H1 (cell line): ENCODE results near the gene ESCO1. TPM values are rescaled to one million over a fixed set of nuclear protein-coding genes. Genes with fewer than 3 reads are reported as not detected.

Experiments
- BACH1 ChIP-seq: IDR thresholded peaks from 2 replicates; pipeline ENCODE4 v1.6.1; 2012; ENCODE audit warnings: low read length, improper control_type of control experiment
- CEBPB ChIP-seq: IDR thresholded peaks from 2 replicates; pipeline ENCODE4 v1.6.1; 2012; ENCODE audit warnings: low read depth, low read length
- CHD7 ChIP-seq: fragments of 300-600 bp; sonication (generic); IDR thresholded peaks from 2 replicates; pipeline ENCODE4 v1.7.1; 2012; ENCODE audit warnings: low read length, moderate library complexity, mild to moderate bottlenecking, inconsistent platforms; ENCODE audit not compliant: insufficient replicate concordance
- FOSL1 ChIP-seq: IDR thresholded peaks from 2 replicates; pipeline ENCODE4 v1.6.1; 2011; ENCODE audit warnings: mild to moderate bottlenecking, low read depth, low read length, moderate library complexity; ENCODE audit not compliant: insufficient read depth
- JUND ChIP-seq: IDR thresholded peaks from 2 replicates; pipeline ENCODE4 v1.6.1; 2011; ENCODE audit warnings: mild to moderate bottlenecking, improper control_type of control experiment, low read length
- MAFK ChIP-seq: IDR thresholded peaks from 2 replicates; pipeline ENCODE4 v1.6.1; 2012; ENCODE audit warnings: low read depth, mild to moderate bottlenecking, improper control_type of control experiment, low read length
- RAD21 ChIP-seq, 2 experiments: IDR thresholded peaks in 1 of 2; conservative IDR thresholded peaks in 1 of 2; 2 replicates each; pipeline ENCODE4 v1.6.1; 2011; ENCODE audit warnings: low read depth in 2 of 2, low read length in 2 of 2, improper control_type of control experiment in 1 of 2, inconsistent platforms in 1 of 2, mild to moderate bottlenecking in 1 of 2, moderate library complexity in 1 of 2
- SRF ChIP-seq: IDR thresholded peaks from 2 replicates; pipeline ENCODE4 v1.6.1; 2011; ENCODE audit warnings: mild to moderate bottlenecking, low read depth, low read length, moderate library complexity
- TEAD4 ChIP-seq: IDR thresholded peaks from 2 replicates; pipeline ENCODE4 v1.6.1; 2012; ENCODE audit warnings: low read depth, low read length, inconsistent platforms, mixed read lengths
- YY1 ChIP-seq: IDR thresholded peaks from 2 replicates; pipeline ENCODE4 v1.6.1; 2011; ENCODE audit warnings: low read depth, mild to moderate bottlenecking, low read length
- polyA plus RNA-seq, 7 experiments: library from polyadenylated mRNA; depleted of rRNA in 3 of 7; stranded (reverse) in 5 of 7; unstranded in 2 of 7; fragments of >200 nt in 5 of 7; fragments of 200-250 nt in 2 of 7; gene quantifications; 1 replicate in 5 of 7; 2 replicates in 1 of 7; 4 replicates in 1 of 7; pipeline versions ENCODE4 v1.2.1 to v1.2.3, GENCODE V29; 2011 to 2013; ENCODE audit warnings: missing spikeins in 2 of 7, mixed read lengths in 2 of 7
- total RNA-seq: library from RNA; stranded (reverse); fragmentation: NEBNext Ultra II Directional; extraction: Animal tissue kit (Norgen Biotek cat#: 25700); gene quantifications from 2 replicates; pipeline ENCODE4 v1.2.1, GENCODE V29; 2021

The ESCO1 gene
- total and polyA plus RNA-seq, 2 of the 8 experiments (the other 6 are each of a cell fraction or from before 2014, with no cell fraction given) = 5.8 to 48.3 TPM

GRCh38 chr18:21489919-21490495 lies 110.5 kb downstream of the ESCO1 start (continued):
- no peak for TF ChIP-seq CHD7
- TF ChIP-seq YY1 = no peak
- no peak for TF ChIP-seq BACH1
- TF ChIP-seq SRF = no peak
- no peak for TF ChIP-seq TEAD4
- no peak for TF ChIP-seq FOSL1
- no peak for TF ChIP-seq JUND
- TF ChIP-seq RAD21 (IDR thresholded peaks at IDR 0.05 in 1 of 2, conservative IDR thresholded peaks at IDR 0.05 in 1 of 2; ENCODE audit: low read depth in 2 of 2, low read length in 2 of 2) = no peak
- TF ChIP-seq MAFK = no peak
- no peak for TF ChIP-seq CEBPB
